H4 (cell line): ENCODE results near the gene ZSCAN1. TPM values are rescaled to one million over a fixed set of nuclear protein-coding genes. Genes with fewer than 3 reads are reported as not detected.

Experiments used
- DNase-seq: peaks from one replicate; pipeline ENCODE4 v3.0.0-alpha.2; 2015; ENCODE audit warnings: low spot score
- total RNA-seq: library from RNA; depleted of rRNA; stranded (reverse); fragments of >200 nt; shearing (Covaris generic); gene quantifications from 2 replicates; pipeline ENCODE4 v1.2.3, GENCODE V29; 2014

Gene ZSCAN1
- total RNA-seq, 1 experiment from 2014 or later = not detected

DNA sequence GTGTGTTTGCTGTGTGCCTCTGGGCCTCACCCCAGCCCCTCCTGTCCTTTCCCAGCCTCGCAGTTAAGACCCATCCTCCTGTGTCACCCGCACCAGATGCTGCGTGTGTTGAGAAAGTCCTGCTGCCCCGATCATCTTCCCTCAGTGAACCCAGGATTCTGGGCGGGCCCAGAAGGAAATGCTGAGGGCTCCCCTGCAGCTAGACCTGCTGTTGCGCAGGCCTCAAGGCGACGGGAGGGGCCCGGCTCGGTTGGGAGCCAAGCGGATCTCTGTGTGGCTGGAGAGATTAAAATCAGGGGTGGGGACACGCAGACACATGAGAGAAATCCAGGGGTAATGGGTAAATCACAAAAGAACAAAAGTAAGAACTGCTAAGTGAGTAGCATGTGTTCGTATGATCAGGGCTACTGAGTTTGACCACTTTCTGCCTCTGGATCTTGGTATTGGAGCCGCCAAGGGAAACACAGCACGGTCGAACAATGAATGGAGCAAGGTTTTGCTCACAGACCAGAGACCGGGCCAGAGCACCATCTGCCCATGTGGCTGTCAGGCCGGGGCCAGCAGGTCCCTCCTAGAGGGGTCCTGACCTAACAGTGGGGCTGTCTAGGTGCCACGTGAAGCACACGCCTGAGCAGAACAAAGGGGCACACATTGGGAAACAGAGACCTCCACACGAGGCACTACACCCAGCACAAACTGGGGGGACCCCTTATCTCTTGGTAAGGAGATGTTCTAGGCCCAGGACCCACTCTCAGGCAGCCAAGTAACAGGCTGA is 7.1 kb downstream of the ZSCAN1 start:
- DNase-seq = no peak

DNA sequence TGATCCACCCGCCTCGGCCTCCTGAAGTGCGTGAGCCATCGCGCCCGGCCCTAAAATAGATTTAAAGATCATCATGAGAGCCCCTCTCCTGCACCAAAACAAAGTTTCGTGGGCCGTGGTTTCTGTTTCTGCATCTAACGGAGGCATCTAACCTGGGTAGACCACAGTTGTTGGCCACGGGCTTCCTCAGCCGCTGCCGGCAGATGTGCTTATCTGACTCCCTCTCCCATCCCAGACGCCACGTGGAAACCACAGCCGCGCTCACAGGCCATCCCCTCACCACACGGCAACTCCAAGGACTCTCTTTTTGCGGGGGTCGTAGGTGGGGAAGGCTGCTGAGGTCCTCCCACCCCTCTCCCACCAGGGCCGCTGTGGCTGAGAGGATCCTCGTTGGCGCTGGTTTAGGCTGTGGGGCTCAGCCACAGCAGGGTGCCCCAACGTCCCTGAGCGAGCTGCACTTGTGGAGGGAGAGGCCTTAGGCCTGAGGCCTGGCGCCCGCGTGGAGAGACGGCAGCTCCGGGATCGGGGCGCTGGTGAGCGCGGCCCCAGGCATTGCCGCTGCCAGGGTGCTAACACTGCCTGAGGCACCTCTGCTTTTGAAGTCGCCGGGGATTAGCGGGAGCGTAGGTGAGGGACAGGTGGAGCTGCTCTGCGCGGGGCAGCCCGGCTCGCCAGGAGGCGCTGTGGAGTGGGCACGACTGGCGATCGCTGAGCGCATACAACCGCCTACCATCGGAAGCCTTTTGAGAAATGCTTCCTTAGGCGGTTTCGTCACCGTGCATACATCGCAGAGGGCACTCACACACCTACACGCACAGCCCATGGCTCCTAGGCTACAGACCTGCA is 8.9 kb downstream of the ZSCAN1 start:
- DNase-seq = no peak

DNA sequence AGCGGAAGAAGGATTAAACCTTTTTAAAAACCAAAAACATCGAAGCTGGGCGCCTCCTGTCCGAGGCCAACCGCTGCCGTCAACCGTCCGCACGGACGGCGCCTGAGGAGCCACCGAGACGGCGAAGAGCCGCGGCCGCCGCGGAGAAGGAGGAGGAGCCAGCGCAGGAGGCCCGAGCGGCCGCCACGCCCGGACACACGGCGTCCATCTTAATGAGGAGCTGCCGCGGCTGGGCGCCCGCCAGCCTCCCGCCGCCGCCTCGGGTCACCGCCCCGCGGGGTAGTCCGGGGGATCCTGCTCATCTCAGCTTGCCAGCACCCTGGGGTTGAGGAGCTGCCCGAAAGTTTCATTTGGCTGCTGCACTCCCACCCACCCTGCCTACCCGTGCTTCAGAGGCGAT is 10.6 kb downstream of the ZSCAN1 start:
- DNase-seq = no peak

DNA sequence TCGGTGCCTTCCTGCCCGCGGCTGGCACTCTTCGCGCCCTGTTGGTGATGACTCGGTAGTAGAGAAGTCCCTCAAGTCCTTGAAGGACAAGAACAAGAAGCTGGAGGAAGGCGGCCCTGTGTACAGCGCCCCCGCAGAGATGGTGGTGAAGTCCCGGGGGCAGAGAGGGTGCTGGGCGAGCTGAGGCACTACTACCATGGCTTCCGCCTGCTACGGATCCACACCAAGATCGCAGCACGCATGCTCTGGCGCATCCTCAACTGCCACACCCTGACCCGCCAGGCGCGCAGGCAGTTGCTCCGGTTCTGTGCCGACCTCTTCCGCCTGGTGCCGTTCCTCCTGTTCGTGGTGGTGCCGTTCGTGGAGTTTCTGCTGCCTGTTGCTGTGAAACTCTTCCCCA is 11.1 kb downstream of the ZSCAN1 start:
- DNase-seq = no peak

DNA sequence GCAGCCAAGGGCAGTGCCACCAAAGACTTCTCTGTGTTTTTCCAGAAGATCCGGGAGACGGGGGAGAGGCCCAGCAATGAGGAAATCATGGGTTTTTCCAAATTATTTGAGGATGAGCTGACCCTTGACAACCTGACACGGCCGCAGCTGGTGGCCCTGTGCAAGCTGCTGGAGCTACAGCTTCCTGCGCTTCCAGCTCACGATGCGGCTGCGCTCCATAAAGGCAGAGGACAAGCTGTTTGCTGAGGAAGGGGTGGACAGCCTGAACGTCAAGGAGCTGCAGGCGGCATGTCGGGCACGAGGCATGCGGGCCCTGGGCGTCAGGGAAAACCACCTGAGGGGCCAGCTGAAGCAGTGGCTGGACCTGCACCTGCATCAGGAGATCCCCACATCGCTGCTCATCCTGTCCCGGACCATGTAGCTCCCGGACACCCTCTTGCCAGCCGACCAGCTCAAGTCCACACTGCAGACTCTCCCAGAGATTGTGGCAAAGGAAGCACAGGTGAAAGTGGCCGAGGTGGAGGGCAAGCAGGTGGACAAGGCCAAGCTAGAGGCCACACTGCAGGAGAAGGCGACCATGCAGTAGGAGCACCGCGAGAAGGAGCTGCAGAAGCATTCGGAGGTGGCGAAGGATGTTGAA is 11.7 kb downstream of the ZSCAN1 start:
- no peak for DNase-seq

DNA sequence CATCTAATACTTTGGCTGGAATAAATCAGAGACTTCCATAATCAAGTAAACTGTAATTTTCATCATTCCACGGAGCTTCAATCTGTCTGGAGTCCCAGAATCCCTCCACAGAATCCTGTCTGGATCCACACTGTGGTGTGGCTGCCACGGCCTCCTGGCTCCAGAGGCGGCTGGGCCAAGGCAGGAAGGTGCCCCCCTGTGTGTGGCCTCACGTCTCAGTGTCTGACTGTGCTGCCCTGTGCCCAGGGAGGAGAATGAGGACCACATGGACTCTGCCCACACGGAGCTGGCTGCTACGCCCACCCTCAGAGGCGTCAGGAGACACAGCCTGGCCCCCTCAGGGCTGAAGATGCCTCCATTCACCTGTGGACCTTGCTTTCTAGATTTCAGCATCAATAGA is 13.0 kb downstream of the ZSCAN1 start:
- no peak for DNase-seq

DNA sequence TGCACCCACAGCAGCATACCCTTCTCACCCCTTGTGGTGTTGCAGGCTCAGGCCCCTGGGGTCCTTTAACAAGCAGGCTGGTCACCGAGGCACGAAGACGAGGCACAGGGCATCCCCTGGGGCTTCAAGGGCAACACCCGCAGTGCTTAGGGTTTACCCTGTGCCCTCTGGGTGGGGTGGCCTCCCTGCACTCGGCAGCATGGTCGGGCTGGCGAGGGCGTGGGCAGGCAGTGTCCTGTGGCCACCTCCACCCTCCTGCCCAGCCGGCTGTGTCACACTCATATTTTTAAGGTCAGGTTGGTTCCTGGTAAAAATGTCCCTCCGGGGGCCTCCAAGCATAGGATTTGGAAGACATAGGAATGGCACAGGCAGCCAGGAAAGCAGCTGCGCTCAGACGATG is 13.8 kb downstream of the ZSCAN1 start:
- no peak for DNase-seq

DNA sequence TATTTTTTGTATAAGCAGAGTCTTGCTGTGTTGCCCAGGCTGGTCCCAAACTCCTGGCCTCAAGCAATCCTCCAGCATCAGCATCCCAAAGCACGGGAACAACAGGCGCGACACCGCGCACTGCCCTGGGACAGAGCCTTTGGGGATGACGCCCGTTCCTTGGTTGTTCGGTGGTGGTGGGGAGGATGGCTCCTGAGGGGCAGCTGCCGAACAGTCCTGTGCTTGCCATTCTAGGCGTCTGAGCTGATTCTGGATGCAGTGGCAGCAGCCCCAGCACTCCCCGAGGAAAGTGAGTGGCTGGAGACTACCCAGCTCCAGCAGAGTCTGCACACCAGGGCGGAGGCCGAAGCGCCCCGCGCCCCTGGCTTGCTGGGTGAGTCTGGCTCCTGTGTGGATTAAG is 18.4 kb downstream of the ZSCAN1 start:
- no peak for DNase-seq

DNA sequence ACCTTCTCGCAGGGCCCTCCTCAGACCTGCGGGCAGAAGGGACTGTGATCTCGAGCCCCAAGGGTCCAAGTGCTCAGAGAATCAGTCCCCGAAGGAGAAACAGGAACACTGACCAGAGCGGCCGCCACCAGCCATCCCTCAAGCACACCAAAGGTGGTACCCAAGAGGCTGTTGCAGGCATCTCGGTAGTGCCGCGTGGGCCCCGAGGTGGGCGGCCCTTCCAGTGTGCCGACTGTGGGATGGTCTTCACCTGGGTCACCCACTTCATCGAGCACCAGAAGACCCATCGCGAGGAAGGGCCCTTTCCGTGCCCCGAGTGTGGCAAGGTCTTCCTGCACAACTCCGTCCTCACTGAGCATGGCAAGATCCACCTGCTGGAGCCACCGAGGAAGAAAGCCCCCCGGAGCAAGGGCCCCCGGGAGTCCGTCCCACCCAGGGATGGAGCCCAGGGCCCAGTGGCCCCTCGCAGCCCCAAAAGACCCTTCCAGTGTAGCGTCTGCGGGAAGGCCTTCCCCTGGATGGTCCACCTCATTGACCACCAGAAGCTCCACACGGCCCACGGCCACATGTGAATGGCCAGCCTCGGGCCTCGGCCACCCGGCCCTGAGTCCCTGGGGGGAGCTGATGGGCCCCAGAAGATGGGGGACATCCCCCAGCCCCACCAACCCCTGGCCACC is 19.8 kb downstream of the ZSCAN1 start:
- DNase-seq = no peak

DNA sequence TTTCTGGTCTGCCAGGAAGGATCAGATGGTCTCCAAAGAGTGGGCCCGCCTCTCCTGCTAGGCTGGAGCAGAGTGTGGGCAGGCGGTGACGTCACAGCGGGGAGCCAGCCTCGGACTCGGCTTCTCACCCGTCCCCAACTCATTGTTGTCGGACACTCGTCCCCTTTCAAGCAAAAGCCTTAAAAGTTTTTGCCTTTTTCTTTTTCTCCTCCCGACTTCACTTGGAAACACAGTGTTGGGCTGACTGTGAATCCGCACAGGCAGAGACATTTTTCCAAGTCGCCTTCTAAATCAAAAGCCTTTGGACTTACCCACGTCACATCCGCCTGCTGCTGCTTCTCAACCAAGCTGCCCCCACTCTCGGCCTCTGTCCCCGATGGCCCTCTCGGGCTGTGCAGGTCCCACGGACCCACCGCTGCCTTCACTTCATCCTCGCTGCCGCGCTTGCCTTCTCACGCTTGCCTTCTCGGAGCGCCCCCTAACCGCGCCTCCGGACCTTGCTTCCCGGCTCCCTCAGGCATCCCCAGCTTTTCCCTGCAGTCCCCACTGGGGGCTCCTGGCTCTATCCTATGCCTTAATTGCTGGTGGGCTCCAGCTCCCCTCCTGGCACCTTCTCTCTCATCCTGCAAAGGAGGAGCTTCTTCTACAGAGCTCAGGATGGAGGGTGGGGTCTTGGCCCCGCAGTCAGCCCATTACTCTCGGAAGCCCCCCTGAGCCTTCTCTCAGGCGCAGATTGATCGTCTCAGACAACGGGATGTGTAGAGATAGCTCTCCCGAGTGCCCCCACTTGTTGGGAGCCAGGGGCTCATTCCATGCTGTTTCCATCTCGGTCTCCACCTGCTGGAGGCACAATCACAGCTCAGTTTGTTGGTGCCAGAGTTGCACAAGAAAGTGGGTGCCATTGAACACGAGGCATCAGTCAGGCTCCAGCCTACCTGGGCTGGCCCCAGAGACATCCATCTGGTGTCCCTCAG is 21.4 kb downstream of the ZSCAN1 start:
- DNase-seq = no peak

DNA sequence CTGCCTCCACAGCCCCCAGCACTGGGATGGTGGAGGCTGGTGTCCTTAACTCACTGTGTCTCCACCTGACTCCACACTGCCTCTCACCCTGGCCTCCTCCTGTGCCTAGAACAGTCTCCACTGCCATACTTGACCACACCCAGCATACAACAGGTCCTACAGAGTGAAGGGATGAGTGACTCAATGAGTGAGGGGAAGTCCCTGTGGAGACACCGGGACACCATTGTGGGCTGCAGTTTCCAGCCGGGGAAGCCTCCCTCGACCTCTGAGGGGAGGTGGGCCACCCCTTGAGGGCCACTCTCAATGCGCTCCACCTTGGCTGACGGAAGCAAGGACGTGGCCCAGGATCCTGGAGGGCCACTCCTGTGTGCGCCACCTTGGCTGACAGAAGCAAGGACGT is 22.4 kb downstream of the ZSCAN1 start:
- DNase-seq = no peak

DNA sequence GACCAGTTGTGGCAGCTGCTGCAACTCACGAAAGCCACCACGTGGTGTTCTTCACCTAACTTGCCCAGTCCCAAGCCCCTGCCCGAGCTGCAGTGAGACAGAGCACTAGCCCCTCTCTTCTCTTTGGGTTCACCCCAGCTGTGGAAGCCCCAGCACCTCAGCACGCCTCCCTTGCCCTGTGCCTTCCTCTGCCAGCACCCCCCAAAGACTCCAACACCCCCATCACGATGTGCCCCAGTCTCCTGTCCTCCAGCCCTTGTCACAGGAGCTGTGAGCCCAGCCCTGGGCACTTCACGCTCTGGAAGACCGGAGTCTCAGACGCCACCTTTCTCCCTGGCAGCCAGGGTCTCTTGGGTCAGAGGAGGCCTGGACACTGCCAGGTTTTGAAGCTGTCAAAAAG is 23.0 kb downstream of the ZSCAN1 start:
- no peak for DNase-seq

DNA sequence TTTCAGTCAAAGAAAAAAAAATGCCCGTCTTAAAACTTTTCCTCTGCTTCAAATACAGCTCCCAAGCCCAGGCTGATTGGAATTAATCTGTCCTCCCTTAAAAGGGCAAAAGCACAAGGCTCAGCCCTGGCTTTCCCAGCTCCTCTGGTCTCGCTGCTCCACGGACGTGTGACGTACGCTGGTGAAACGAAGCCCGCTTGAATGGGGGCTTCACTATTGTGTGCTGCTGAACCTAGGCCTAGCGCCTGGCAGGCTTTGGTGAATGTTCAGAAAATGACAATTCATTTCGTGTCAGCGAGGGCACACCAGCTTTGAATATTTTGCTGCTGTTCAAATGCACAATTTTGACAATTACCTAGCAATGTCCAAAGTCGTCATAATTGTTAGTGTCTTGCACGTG is 24.6 kb downstream of the ZSCAN1 start:
- no peak for DNase-seq

DNA sequence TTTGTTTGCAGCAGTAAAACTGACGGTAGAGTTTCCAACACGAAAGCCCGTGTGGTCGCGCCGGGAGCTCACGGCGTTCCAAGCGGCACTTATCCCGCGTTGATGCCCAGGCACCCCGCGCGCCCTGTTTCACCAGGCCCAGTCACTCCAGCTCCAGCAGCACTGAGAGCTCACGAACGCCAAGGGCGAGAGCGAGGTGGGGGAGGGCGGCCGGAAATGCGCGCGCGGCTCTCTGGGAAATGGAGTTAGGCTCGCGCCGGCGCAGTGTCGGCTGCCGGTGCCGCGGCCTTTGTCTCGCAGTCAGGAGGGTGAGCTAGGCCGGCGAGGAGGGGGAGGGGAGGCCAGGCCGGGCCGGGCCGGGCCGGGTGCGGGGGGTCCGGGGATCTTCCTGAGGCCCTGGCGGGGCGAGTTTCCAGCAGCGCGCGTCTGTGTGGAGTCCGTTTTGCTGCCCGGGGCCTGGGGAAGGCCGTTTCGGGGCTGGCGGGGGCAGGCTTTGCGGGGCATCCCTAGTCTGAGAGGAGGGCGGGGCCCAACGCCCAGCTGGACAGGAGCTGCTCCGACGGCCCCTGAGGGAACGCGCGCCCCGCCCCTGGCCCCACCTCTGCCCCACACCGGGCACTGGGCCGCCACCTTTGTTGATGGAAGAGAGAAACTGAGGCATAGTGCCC is 25.3 kb downstream of the ZSCAN1 start, which contains the start of gene ZNF135:
ZNF135 (plus strand) TSS at position 280 of the 668 bp plus-strand sequence. CDS start 721 bp downstream, outside the sequence.
- DNase-seq = no peak

DNA sequence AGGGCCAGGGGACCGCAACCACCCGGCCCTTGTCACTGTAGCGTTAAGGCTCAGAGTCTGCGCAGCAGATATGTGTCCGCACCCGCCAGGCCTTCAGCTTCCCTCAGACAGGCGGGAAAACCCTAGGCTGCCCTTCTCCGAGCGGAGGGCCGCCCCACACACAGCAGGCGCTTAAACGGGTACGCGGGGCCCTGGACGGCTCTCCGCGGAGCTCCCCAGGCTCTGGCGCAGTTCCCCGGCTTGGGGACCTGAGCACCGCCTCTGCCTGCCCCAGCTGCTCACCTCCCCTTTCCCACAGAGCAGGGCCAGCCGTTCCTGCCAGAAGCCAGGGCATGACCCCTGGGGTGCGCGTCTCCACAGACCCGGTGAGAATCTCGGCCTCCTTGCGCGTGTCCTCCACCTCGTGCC is 25.9 kb downstream of the ZSCAN1 start:
- no peak for DNase-seq

DNA sequence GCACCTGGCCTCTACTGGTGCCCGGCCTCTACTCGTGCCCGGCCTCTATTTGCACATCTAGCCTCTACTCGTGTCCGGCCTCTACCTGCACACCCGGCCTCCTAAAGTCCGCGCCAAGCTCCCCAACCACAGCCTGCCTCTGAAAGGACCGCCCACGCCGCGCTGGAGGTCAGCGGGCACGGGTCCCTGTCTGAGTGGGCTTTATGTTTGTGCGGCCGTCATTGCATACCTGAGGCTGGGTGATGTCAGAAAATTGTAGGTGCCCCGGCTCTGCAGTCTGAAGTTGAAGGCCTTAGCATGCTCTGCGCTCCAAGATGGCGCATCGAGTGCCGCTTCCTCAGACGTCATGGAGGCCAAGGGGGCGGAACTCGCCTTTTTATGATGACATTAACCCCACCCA is 26.4 kb downstream of the ZSCAN1 start:
- DNase-seq = no peak

DNA sequence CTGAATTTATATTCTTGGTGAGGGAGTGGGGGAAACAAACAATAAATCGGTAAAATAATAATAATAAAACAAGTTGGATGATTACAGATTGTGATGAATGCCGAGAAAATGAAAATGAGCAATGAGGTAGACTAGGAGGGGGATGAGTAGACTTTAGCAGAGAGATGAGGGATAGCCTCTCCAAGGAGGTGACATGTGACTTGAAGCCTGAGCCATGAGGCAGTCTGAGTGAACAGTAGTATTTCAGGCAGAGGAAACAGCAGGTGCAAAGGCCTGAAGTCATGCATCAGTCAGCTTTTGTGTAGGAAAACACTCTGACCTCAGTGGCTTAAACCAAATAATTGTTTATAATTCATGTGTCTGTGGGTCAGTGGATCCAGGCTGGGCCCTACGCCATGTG is 29.9 kb downstream of the ZSCAN1 start:
- no peak for DNase-seq

DNA sequence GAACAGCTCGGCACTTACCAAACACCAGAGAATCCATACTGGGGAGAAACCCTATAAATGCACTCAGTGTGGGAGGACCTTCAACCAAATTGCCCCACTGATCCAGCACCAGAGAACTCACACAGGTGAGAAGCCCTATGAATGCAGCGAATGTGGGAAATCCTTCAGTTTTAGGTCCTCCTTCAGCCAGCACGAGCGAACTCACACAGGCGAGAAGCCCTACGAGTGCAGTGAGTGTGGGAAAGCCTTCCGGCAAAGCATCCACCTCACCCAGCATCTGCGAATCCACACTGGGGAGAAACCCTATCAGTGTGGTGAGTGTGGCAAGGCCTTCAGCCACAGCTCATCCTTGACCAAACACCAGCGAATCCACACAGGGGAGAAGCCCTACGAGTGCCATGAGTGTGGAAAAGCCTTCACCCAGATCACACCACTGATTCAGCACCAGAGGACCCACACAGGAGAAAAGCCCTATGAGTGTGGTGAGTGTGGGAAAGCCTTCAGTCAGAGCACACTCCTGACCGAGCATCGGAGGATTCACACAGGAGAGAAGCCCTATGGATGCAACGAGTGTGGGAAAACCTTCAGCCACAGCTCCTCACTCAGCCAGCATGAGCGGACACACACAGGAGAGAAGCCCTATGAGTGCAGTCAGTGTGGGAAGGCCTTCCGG is 33.6 kb downstream of the ZSCAN1 start:
- no peak for DNase-seq

DNA sequence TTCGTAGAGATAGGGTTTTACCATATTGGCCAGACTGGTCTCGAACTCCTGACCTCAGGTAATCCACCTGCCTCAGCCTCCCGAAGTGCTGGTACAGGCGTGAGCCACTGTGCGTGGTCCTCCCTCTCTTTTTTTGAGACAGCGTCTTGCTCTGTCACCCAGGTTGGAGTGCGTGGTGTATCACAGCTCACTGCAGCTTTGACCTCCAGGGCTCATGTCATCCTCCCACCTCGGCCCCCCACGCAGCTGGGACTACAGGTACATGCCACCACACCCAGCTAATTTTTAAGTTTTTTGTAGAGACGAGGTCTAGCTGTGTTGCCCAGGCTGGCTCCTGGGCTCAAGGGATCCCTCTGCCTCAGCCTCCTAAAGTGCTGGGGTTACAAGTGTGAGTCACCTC is 46.0 kb downstream of the ZSCAN1 start:
- no peak for DNase-seq

DNA sequence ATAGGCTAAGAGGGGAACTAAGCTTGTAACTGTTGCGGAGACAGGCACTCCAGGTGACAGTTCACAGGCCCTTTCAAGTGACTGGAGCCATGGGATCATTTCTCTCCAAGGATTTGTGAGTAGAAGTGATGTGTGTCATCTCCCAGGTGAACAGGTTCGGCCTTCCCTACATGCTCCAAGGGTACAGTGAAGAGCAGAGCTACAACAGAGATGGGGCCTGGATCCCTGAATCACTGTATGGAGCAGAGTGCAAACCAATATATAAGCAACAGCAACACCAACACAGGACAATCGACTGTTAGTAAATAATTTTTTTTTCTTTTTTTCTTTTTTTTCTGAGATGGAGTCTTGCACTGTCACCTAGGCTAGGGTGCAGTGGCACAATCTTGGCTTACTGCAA is 49.2 kb downstream of the ZSCAN1 start:
- DNase-seq = no peak
